Mesendoderm (in vitro differentiated cells): ENCODE data around the gene SELENON.

Experiments
- DNase-seq: peaks from one replicate; pipeline ENCODE4 v3.0.0; 2013
- H2AK5ac ChIP-seq: 2 replicates; pipeline ENCODE4 v1.6.1; 2013; ENCODE audit warnings: low read length, inconsistent platforms
- H2BK120ac ChIP-seq: 2 replicates; pipeline ENCODE4 v1.6.1; 2013; ENCODE audit warnings: low read depth, mild to moderate bottlenecking, low read length, moderate library complexity, mixed read lengths
- H2BK15ac ChIP-seq: replicated peaks from 2 replicates; pipeline ENCODE4 v1.6.1; 2013; ENCODE audit warnings: low read depth, mild to moderate bottlenecking, moderate library complexity
- H2BK5ac ChIP-seq: 2 replicates; pipeline ENCODE4 v1.6.1; 2013; ENCODE audit warnings: low read length, inconsistent platforms
- H3K18ac ChIP-seq: 2 replicates; pipeline ENCODE4 v1.6.1; 2013; ENCODE audit warnings: mild to moderate bottlenecking, low read length, mixed read lengths
- H3K23ac ChIP-seq: one replicate; pipeline ENCODE4 v1.6.1; 2013; ENCODE audit warnings: low read length
- H3K27ac ChIP-seq: 2 replicates; pipeline ENCODE4 v1.5.1; 2013; ENCODE audit warnings: low read depth, mild to moderate bottlenecking, inconsistent platforms, low read length, moderate library complexity
- H3K27me3 ChIP-seq: 2 replicates; pipeline ENCODE4 v1.6.1; 2013; ENCODE audit warnings: low read length, control low read depth, mild to moderate bottlenecking, inconsistent platforms; ENCODE audit not compliant: insufficient read depth, poor library complexity
- H3K36me3 ChIP-seq: 2 replicates; pipeline ENCODE4 v1.6.1; 2013; ENCODE audit warnings: low read length, inconsistent platforms; ENCODE audit not compliant: control insufficient read depth, insufficient read depth
- H3K4ac ChIP-seq: one replicate; pipeline ENCODE4 v1.6.1; 2013; ENCODE audit warnings: low read depth, mild to moderate bottlenecking, low read length, moderate library complexity
- H3K4me1 ChIP-seq: 2 replicates; pipeline ENCODE4 v1.6.1; 2013; ENCODE audit warnings: low read depth, low read length, inconsistent platforms; ENCODE audit not compliant: control insufficient read depth
- H3K4me2 ChIP-seq: 2 replicates; pipeline ENCODE4 v1.6.1; 2013; ENCODE audit warnings: low read length
- H3K4me3 ChIP-seq: 2 replicates; pipeline ENCODE4 v1.5.1; 2013; ENCODE audit warnings: mild to moderate bottlenecking, low read length
- H3K56ac ChIP-seq: one replicate; pipeline ENCODE4 v1.6.1; 2013; ENCODE audit warnings: low read length
- H3K79me1 ChIP-seq: 2 replicates; pipeline ENCODE4 v1.6.1; 2013; ENCODE audit warnings: low read length, inconsistent platforms
- H3K79me2 ChIP-seq: 2 replicates; pipeline ENCODE4 v1.6.1; 2013; ENCODE audit warnings: mild to moderate bottlenecking, low read length; ENCODE audit not compliant: control insufficient read depth, insufficient read depth
- H3K9ac ChIP-seq: 2 replicates; pipeline ENCODE4 v1.6.1; 2013; ENCODE audit warnings: low read length, inconsistent platforms
- H4K5ac ChIP-seq: one replicate; pipeline ENCODE4 v1.6.1; 2013; ENCODE audit warnings: low read length
- H4K8ac ChIP-seq: one replicate; pipeline ENCODE4 v1.6.1; 2013; ENCODE audit warnings: low read depth, mild to moderate bottlenecking, control low read depth, low read length, moderate library complexity
- WGBS: extraction: QIAGEN DNeasy Blood & Tissue Kit; methylation state at CpG from one replicate; pipeline ENCODE4 v1.1.7; 2013; ENCODE audit warnings: low lambda C conversion rate, missing lambda C conversion rate; ENCODE audit not compliant: insufficient coverage; ENCODE audit errors: extremely low coverage; 5-methylcytosine and 5-hydroxymethylcytosine counted together

The SELENON gene

GRCh38 chr1:25772692-25773245 lies 27.2 kb upstream of the SELENON start:
- no peak overlapping the region for H2AK5ac ChIP-seq
- no peaks in the 10 kb centered on the region for H3K4me1 ChIP-seq
- H3K4ac ChIP-seq, result no peak overlapping the region
- H3K9ac ChIP-seq, result no peak overlapping the region
- no peak overlapping the region for H2BK5ac ChIP-seq
- WGBS, result no CpG with 5 or more reads among the region's 5 CpGs
- H3K23ac ChIP-seq, result no peak overlapping the region
- H3K27me3 ChIP-seq, result no peaks in the 10 kb centered on the region
- no peaks in the 10 kb centered on the region for H3K36me3 ChIP-seq
- no peak overlapping the region for H4K5ac ChIP-seq
- H3K79me1 ChIP-seq, result no peaks in the 10 kb centered on the region
- H3K4me3 ChIP-seq, result no peak overlapping the region
- H4K8ac ChIP-seq, result no peak overlapping the region
- no peak overlapping the region for H3K18ac ChIP-seq
- H3K27ac ChIP-seq, result no peak overlapping the region
- no peaks in the 10 kb centered on the region for H3K79me2 ChIP-seq
- no peak overlapping the region for H2BK120ac ChIP-seq
- no peak overlapping the region for H2BK15ac ChIP-seq
- no peak for DNase-seq
- H3K4me2 ChIP-seq, result no peak overlapping the region
- H3K56ac ChIP-seq, result no peak overlapping the region

DNA sequence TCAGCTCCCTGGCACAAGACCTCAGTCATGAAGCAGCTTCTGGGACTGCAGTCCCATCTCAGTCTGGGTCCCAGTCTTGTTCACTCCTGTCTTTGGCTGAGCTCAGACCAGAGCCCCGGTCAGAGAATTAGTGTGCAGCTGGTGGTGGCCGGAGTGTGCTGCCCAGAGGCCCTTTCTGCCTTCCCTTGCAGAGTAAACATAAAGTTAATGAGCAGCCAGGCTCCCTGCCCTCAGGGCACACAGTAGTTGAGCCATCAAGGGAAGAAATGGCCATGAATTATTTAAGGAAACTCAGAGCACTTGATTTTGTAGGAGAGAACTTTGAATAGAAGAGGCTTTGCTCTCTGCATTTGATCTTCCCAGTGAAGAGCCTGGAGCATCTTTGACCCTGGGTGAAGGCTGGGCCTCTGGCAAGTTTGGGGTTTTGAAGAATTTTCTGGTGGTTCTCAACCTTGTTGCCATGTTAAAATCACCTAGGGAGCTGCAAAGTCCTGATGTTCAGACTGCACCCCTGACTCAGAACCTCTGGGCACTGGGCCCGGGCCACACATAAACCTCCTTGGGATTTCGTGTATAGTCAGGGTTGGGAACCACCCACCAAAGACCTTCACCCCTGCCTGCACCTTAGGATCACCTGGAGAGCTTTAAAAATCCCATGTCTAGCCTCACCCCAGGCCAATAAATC lies 26.4 kb upstream of the SELENON start:
- Histone ChIP-seq H4K5ac (no peak overlapping the region), H3K56ac (no peak overlapping the region), H3K4me3 (no peak overlapping the region), H3K36me3 (no peaks in the 10 kb centered on the region), H3K4ac (no peak overlapping the region), H3K18ac (no peak overlapping the region), H3K27me3 (no peaks in the 10 kb centered on the region), H3K4me2 (no peak overlapping the region), H3K79me1 (no peaks in the 10 kb centered on the region), H3K23ac (no peak overlapping the region), H3K79me2 (no peaks in the 10 kb centered on the region), H3K27ac (no peak overlapping the region), H4K8ac (no peak overlapping the region), H3K4me1 (no peaks in the 10 kb centered on the region), H2BK5ac (no peak overlapping the region), H2BK120ac (no peak overlapping the region), H3K9ac (no peak overlapping the region), H2BK15ac (no peak overlapping the region), H2AK5ac (no peak overlapping the region)
- no CpG with 5 or more reads among the region's 4 CpGs for WGBS
- DNase-seq, result peak; percentile 42

- no peak overlapping the region for H4K8ac ChIP-seq
- H3K27me3 ChIP-seq, result no peaks in the 10 kb centered on the region
- no peak overlapping the region for H3K23ac ChIP-seq
- H4K5ac ChIP-seq, result no peak overlapping the region
- H3K79me1 ChIP-seq, result no peaks in the 10 kb centered on the region
- H3K4me2 ChIP-seq, result no peak overlapping the region
- no peak for DNase-seq
- WGBS, result no CpG with 5 or more reads among the region's 13 CpGs
- H3K4me1 ChIP-seq, result no peaks in the 10 kb centered on the region
- no peak overlapping the region for H2AK5ac ChIP-seq
- no peak overlapping the region for H3K18ac ChIP-seq
- no peak overlapping the region for H3K4me3 ChIP-seq
- H2BK120ac ChIP-seq, result no peak overlapping the region
- H3K79me2 ChIP-seq, result no peaks in the 10 kb centered on the region
- H3K27ac ChIP-seq, result no peak overlapping the region
- no peak overlapping the region for H3K56ac ChIP-seq
- no peak overlapping the region for H3K9ac ChIP-seq
- H2BK15ac ChIP-seq, result no peak overlapping the region
- no peak overlapping the region for H3K4ac ChIP-seq
- H2BK5ac ChIP-seq, result no peak overlapping the region
- H3K36me3 ChIP-seq, result no peaks in the 10 kb centered on the region
These were observed 25.7 kb upstream of the SELENON start for GRCh38 chr1:25774206-25774803.

GRCh38 chr1:25774921-25775771 lies 24.8 kb upstream of the SELENON start:
- no peak overlapping the region for H3K9ac ChIP-seq
- WGBS, result no CpG with 5 or more reads among the region's 16 CpGs

DNA sequence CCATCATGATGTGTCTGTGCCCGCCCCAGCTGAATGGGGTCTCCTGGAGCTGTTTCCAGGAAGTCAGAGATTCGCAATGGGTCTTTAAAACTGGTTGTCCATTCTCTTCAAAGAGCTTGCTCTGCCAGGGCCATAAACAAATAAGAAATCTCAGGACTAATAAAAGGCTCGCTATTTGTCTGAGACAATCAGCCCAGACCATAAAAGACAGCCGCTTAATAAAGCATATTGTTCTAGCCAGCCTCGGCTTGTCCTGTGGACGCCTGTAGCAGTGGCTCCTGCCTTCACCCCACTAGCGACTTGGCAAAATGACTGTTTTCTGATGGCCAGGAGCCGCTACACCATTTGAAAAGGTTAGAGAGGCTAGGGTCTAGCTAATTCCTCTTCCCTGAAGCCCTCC lies 20.6 kb upstream of the SELENON start:
- Histone ChIP-seq H3K36me3 (no peaks in the 10 kb centered on the region), H3K23ac (no peak overlapping the region), H4K5ac (no peak overlapping the region), H3K79me1 (no peaks in the 10 kb centered on the region), H3K4me3 (no peak overlapping the region), H2BK120ac (no peak overlapping the region), H3K4me1 (peaks cover 10% of the 10 kb centered on the region), H3K4me2 (no peak overlapping the region), H3K27me3 (no peaks in the 10 kb centered on the region), H3K9ac (no peak overlapping the region), H4K8ac (no peak overlapping the region), H2AK5ac (no peak overlapping the region), H3K4ac (no peak overlapping the region), H3K79me2 (no peaks in the 10 kb centered on the region), H3K18ac (peak overlapping the region; percentile 33), H2BK5ac (no peak overlapping the region), H2BK15ac (no peak overlapping the region), H3K56ac (no peak overlapping the region), H3K27ac (no peak overlapping the region)
- no peak for DNase-seq
- no CpG with 5 or more reads among the region's 8 CpGs for WGBS

More at GRCh38 chr1:25774921-25775771, 24.8 kb upstream of the SELENON start:
- Histone ChIP-seq H3K79me2 (no peaks in the 10 kb centered on the region), H3K18ac (no peak overlapping the region), H3K23ac (no peak overlapping the region), H3K4me1 (peaks cover 2% of the 10 kb centered on the region), H2BK15ac (no peak overlapping the region), H3K56ac (no peak overlapping the region), H3K27me3 (no peaks in the 10 kb centered on the region), H2BK5ac (no peak overlapping the region), H3K4ac (no peak overlapping the region), H3K27ac (no peak overlapping the region), H2BK120ac (no peak overlapping the region), H3K4me2 (no peak overlapping the region), H3K4me3 (no peak overlapping the region), H4K8ac (no peak overlapping the region), H2AK5ac (no peak overlapping the region), H3K79me1 (no peaks in the 10 kb centered on the region), H4K5ac (no peak overlapping the region), H3K36me3 (no peaks in the 10 kb centered on the region)
- DNase-seq, result no peak
